ENCODE results near the gene DGKQ. TPM values are rescaled to one million over a fixed set of nuclear protein-coding genes. Genes with fewer than 3 reads are reported as not detected.

DGKQ gene
- total and polyA plus RNA-seq, 10 donors: 6.3 to 26.3 (median 16.1) TPM

GRCh38 chr4:1004071-1004418 is 30.7 kb upstream of the DGKQ start:
- intact Hi-C loops (cut with DNase I; ENCODE audit: low total_unique reads): no loop called here
- H3K36me3 ChIP-seq: no peaks in the 10 kb centered on the region
- no peak overlapping the region for H3K4me3 ChIP-seq
- H3K27ac ChIP-seq: no peak overlapping the region
- no peak for DNase-seq
- H3K4me1 ChIP-seq: peaks cover 7 to 44% (median 28%) of the 10 kb centered on the region in 6 donors
- peaks cover 0 to 7% (median 0%) of the 10 kb centered on the region in 8 donors for H3K9me3 ChIP-seq
- peaks cover 12 to 98% (median 67%) of the 10 kb centered on the region in 7 donors for H3K27me3 ChIP-seq (replicated peaks in 1 of 7)
- 84 to 90% (median 88%) methylated on average over 10 to 13 of the region's 13 CpGs for WGBS, 5 donors
- TF ChIP-seq POLR2A (IDR thresholded peaks at IDR 0.05): no peak

- H3K27ac ChIP-seq: no peak overlapping the region
Measured at GRCh38 chr4:1003271-1004070, 30.1 kb upstream of the DGKQ start.

GRCh38 chr4:1002631-1003251 is 29.4 kb upstream of the DGKQ start:
- Histone ChIP-seq H3K4me1 (peaks cover 11 to 45% (median 29%) of the 10 kb centered on the region in 6 donors), H3K27me3 (replicated peaks in 1 of 7) (peaks cover 12 to 98% (median 71%) of the 10 kb centered on the region in 7 donors), H3K36me3 (no peaks in the 10 kb centered on the region), H3K27ac (no peak overlapping the region), H3K4me3 (peak overlapping the region in 1 of 8 donors; percentile 46), H3K9me3 (peaks cover 0 to 7% (median 0%) of the 10 kb centered on the region in 8 donors)
- no peak for DNase-seq
- 5 to 6% (median 5%) methylated on average over 53 to 75 of the region's 75 CpGs; no CpG with 5 or more reads in 1 of the 5 donors for WGBS, 5 donors
- TF ChIP-seq POLR2A (IDR thresholded peaks at IDR 0.05): no peak
- TF ChIP-seq, protein P1, sequence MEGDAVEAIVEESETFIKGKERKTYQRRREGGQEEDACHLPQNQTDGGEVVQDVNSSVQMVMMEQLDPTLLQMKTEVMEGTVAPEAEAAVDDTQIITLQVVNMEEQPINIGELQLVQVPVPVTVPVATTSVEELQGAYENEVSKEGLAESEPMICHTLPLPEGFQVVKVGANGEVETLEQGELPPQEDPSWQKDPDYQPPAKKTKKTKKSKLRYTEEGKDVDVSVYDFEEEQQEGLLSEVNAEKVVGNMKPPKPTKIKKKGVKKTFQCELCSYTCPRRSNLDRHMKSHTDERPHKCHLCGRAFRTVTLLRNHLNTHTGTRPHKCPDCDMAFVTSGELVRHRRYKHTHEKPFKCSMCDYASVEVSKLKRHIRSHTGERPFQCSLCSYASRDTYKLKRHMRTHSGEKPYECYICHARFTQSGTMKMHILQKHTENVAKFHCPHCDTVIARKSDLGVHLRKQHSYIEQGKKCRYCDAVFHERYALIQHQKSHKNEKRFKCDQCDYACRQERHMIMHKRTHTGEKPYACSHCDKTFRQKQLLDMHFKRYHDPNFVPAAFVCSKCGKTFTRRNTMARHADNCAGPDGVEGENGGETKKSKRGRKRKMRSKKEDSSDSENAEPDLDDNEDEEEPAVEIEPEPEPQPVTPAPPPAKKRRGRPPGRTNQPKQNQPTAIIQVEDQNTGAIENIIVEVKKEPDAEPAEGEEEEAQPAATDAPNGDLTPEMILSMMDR (IDR thresholded peaks at IDR 0.05 in 8 of 11, conservative IDR thresholded peaks at IDR 0.05 in 3 of 11): no peak
- no peak for TF ChIP-seq POLR2AphosphoS5 (IDR thresholded peaks at IDR 0.05)
- intact Hi-C loops (cut with DNase I; ENCODE audit: low total_unique reads): no loop called here

More at GRCh38 chr4:1003271-1004070, 30.1 kb upstream of the DGKQ start:
- no peaks in the 10 kb centered on the region for H3K36me3 ChIP-seq
- H3K27me3 ChIP-seq (replicated peaks in 1 of 7): peaks cover 12 to 98% (median 65%) of the 10 kb centered on the region in 7 donors
- H3K9me3 ChIP-seq: peaks cover 0 to 7% (median 0%) of the 10 kb centered on the region in 8 donors
- intact Hi-C loops (cut with DNase I; ENCODE audit: low total_unique reads): no loop called here
- H3K4me1 ChIP-seq: peaks cover 7 to 42% (median 23%) of the 10 kb centered on the region in 6 donors
- TF ChIP-seq POLR2A (IDR thresholded peaks at IDR 0.05) (no peak), POLR2AphosphoS5 (IDR thresholded peaks at IDR 0.05) (no peak)
- TF ChIP-seq, protein P1 (IDR thresholded peaks at IDR 0.05 in 8 of 11, conservative IDR thresholded peaks at IDR 0.05 in 3 of 11): no peak
- peak overlapping the region in 1 of 8 donors; percentile 46 for H3K4me3 ChIP-seq
- WGBS, 5 donors: 34 to 77% (median 47%) methylated on average over 10 to 63 of the region's 63 CpGs
- DNase-seq: no peak

GRCh38 chr4:1002131-1002630 is 28.8 kb upstream of the DGKQ start:
- peaks cover 13 to 51% (median 35%) of the 10 kb centered on the region in 6 donors for H3K4me1 ChIP-seq
- TF ChIP-seq POLR2AphosphoS5 (IDR thresholded peaks at IDR 0.05) (peak; percentile 4 to 61 (median 46)), POLR2A (IDR thresholded peaks at IDR 0.05) (no peak)
- TF ChIP-seq, protein P1 (IDR thresholded peaks at IDR 0.05 in 8 of 11, conservative IDR thresholded peaks at IDR 0.05 in 3 of 11): no peak
- peaks cover 0 to 7% (median 0%) of the 10 kb centered on the region in 8 donors for H3K9me3 ChIP-seq
- no peak overlapping the region for H3K27ac ChIP-seq
- peaks cover 12 to 100% (median 77%) of the 10 kb centered on the region in 7 donors for H3K27me3 ChIP-seq (replicated peaks in 1 of 7)
- DNase-seq: no peak
- H3K36me3 ChIP-seq: no peaks in the 10 kb centered on the region
- intact Hi-C loops (cut with DNase I; ENCODE audit: low total_unique reads): no loop called here
- peak overlapping the region in 1 of 8 donors; percentile 46 for H3K4me3 ChIP-seq
- WGBS, 5 donors: 2 to 23% (median 4%) methylated on average over 8 to 54 of the region's 54 CpGs

Measured in spleen (tissue), 11 donors.